Measurements from ENCODE around the gene VWA3B.

Gene VWA3B

DNA sequence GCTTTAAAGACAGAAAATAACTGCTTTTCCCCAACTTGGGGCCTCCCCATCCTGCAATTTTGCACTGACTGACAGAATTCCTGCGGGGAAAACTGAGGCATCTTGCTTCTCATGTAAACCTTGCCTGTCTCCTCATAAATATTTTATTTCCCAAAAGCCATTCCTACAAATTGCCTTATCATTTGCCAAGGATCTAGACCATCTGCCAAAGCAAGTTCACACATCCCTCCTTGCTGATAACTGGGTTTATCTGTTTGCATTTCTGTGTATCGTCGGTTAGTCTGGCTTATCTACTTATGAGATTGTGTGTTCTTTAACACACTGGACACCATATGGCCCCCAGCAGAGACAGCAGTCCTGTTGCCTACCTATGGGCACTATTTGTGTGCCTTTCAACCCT lies 256.3 kb downstream of the VWA3B start:
- ChIA-PET POLR2A (no interaction called here), CTCF (no interaction called here)
- DNase-seq (ENCODE audit: low read depth, low spot score): no peak
- TF ChIP-seq, protein P1, sequence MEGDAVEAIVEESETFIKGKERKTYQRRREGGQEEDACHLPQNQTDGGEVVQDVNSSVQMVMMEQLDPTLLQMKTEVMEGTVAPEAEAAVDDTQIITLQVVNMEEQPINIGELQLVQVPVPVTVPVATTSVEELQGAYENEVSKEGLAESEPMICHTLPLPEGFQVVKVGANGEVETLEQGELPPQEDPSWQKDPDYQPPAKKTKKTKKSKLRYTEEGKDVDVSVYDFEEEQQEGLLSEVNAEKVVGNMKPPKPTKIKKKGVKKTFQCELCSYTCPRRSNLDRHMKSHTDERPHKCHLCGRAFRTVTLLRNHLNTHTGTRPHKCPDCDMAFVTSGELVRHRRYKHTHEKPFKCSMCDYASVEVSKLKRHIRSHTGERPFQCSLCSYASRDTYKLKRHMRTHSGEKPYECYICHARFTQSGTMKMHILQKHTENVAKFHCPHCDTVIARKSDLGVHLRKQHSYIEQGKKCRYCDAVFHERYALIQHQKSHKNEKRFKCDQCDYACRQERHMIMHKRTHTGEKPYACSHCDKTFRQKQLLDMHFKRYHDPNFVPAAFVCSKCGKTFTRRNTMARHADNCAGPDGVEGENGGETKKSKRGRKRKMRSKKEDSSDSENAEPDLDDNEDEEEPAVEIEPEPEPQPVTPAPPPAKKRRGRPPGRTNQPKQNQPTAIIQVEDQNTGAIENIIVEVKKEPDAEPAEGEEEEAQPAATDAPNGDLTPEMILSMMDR (IDR thresholded peaks at IDR 0.05; ENCODE audit: insufficient read depth, low read length, missing control alignments): no peak
- no peak overlapping the region for H3K4me3 ChIP-seq (ENCODE audit: low read depth, low read length)

DNA sequence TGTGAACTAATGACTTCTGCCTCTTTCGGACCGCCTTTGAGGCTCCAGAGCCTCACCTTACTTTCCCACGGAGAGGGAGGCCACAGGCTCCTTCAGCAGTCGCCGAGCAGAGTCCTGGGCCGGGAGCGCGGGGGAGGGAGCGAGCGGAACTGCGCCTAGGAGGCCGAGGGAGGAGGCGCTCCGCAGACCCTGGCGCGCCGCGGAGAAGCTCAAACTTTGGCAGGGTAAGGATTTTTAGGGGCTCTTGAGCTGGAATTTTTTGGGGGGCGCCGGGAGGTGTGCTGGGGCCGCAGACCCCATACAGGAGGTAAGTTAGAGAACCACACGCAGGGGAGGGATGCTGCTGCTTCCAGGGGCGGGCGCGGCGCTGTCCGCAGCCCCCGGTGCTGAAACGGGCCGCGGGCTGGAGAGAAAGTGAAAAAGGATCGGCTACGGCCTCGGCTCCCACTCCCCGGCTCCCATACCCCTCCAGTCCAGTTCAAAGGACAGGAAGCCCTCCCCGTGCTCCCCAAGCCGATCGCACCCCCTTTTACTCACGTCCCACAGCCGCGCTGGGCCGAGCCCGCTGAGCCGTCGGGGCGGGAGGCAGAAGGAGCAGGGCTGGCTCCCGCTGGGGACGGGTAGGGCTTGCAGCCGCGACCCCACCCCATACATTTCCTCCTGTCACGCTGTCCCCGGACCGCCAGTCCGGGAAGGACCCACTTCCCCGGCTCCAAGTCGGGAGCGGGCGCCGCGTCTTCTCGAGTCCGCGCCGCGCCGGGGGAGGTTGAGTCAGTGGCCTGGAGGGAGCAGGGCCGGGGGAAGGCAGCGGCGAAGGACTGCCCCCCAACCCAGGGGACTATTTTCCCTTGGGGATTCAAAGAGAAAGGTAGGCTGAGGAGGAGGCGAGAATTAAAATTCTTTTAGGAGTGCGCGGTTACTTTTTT lies 259.6 kb downstream of the VWA3B start, which contains the start of gene CNGA3:
CNGA3 (plus strand) TSS at position 146 of the 926 bp plus-strand sequence. CDS start 23,520 bp downstream, outside the sequence.
- POLR2A ChIA-PET: no interaction called here
- TF ChIP-seq, protein P1 (IDR thresholded peaks at IDR 0.05; ENCODE audit: insufficient read depth, low read length, missing control alignments): no peak
- CTCF ChIA-PET: no interaction called here
- H3K4me3 ChIP-seq (ENCODE audit: low read depth, low read length): no peak within 1 kb of the TSS; the same call in none of the 2 replicates
- no peak for DNase-seq (ENCODE audit: low read depth, low spot score)

DNA sequence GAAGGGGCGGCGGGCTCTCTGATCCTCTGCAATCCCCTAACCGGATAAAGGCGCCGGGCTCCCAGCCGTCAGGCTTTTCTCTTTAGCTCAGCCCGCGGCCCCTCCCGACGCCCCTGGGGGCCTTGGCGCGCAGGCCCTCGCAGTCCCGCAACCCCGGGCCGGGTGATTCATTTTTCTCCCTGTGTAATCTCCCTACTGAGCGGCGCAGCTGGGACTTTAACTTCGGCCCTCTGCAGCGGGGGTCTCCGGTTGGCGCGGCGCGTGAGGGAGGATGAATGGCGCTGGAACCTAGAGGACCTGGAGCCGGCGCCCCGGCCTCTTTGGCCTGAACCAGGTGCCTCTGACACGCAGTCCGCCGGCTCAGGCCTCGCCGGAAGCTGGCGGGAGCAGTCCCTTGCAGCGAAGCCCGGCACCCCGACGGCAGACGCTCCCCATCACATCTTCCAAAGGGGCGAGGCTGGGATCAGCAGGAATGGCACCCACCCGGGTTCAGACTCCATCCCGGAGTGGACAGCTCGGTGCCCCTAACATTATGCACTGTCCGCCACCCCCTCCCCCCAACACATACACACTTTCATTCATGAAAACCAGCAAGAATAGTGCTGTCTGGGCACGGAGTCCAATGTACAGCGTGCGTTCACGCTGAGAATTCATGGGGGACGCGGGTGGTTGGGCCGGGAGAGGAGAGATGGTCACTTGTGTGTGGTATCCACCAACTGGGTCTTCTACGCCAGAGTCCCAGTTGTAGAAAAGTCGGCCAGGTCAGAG lies 260.5 kb downstream of the VWA3B start:
- DNase-seq (ENCODE audit: low read depth, low spot score): no peak
- TF ChIP-seq, protein P1 (IDR thresholded peaks at IDR 0.05; ENCODE audit: insufficient read depth, low read length, missing control alignments): no peak
- CTCF ChIA-PET: interaction anchor here (1.2 kb wide), 1 partner anchor 648 kb away, joined by 4 read pairs; no protein-coding TSS in a partner anchor
- H3K4me3 ChIP-seq (ENCODE audit: low read depth, low read length): no peak overlapping the region
- POLR2A ChIA-PET: no interaction called here

DNA sequence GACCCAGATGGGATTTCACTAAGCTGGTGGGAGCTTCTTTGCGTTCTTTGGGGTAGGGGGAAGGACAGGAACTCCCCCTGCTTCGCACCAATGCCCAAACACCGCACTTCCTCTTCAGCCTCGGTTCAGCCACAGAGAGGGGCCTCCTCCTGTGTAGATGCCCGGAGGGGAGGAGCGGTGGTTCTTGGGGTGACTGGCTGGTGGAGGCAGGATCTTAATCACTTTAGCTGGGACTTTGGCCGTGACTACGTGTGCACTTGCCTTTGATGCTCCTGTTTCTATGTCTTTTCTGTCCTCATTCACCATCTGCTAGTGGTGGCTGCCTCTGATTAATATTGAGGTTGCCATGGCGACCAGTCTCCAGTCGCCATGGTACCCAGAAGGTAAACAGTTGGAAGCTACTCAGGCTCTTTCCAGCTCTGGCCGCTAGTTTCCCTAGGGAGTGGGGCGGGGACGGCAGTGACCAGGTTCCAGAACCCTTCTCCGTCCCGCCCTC lies 261.1 kb downstream of the VWA3B start:
- DNase-seq (ENCODE audit: low read depth, low spot score): no peak
- ChIA-PET POLR2A (no interaction called here), CTCF (interaction anchor here (1.2 kb wide), 1 partner anchor 648 kb away, joined by 4 read pairs; no protein-coding TSS in a partner anchor)
- TF ChIP-seq, protein P1 (IDR thresholded peaks at IDR 0.05; ENCODE audit: insufficient read depth, low read length, missing control alignments): no peak
- no peak overlapping the region for H3K4me3 ChIP-seq (ENCODE audit: low read depth, low read length)

DNA sequence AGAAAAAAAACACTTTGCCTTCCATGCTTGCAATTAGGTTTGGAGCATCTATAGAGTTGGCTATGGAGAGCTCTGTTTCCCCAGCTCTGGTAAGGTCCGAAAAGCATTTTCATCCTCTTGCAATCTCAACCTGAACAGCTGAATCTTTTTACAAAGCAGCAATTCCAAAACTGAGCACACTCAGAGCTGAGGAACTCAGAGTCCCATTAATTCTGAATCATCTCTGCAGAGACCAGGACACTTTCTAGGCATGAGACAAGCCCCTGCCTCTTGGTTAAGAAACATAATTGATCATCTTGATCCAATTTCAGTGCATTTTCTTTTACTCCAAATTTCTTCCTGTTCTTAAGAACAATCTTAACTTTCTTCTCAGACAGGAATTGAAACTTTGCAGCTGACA lies 263.4 kb downstream of the VWA3B start:
- CTCF ChIA-PET: no interaction called here
- H3K4me3 ChIP-seq (ENCODE audit: low read depth, low read length): no peak overlapping the region
- TF ChIP-seq, protein P1 (IDR thresholded peaks at IDR 0.05; ENCODE audit: insufficient read depth, low read length, missing control alignments): no peak
- POLR2A ChIA-PET: no interaction called here
- DNase-seq (ENCODE audit: low read depth, low spot score): no peak

DNA sequence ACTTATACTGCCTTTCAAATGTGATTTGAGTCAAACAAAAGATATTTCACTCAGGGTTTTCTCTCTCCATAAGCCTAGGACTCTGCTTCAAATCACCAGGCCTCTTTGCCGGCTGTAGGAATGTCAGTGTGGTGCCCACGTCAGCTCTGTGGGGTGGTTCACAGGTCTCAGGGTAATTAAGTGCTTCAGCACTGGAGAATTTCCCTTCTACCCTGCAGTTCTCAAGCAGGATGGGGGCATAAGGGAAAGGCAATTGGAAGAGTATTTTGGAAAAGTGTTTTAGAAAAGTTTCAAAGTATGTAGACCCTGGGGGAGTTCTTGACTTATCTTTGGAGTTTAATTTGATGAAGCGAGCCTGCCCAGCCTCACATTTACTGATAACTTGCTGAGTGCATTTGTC lies 268.9 kb downstream of the VWA3B start:
- POLR2A ChIA-PET: no interaction called here
- TF ChIP-seq, protein P1 (IDR thresholded peaks at IDR 0.05; ENCODE audit: insufficient read depth, low read length, missing control alignments): no peak
- DNase-seq (ENCODE audit: low read depth, low spot score): no peak
- no peak overlapping the region for H3K4me3 ChIP-seq (ENCODE audit: low read depth, low read length)
- CTCF ChIA-PET: no interaction called here
